ENCODE data around the gene CPM.

- TF ChIP-seq BCL3 (IDR thresholded peaks at IDR 0.05) (no peak), CTCF (IDR thresholded peaks at IDR 0.05) (no peak), ESRRA (IDR thresholded peaks at IDR 0.05; ENCODE audit: borderline replicate concordance, low read length) (no peak), NFE2L2 (conservative IDR thresholded peaks at IDR 0.05; ENCODE audit: low read length) (no peak), REST (IDR thresholded peaks at IDR 0.05) (no peak), MAX (IDR thresholded peaks at IDR 0.05) (no peak), RCOR1 (IDR thresholded peaks at IDR 0.05; ENCODE audit: low read depth, low read length) (no peak), CBX8 (IDR thresholded peaks at IDR 0.05) (no peak), MYC (IDR thresholded peaks at IDR 0.05; ENCODE audit: borderline replicate concordance, low read length) (no peak), EP300 (IDR thresholded peaks at IDR 0.05) (no peak), MAFK (IDR thresholded peaks at IDR 0.05; ENCODE audit: partially characterized antibody) (no peak), POLR2A (IDR thresholded peaks at IDR 0.05; ENCODE audit: low read length) (no peak), HOXA7 (CRISPR knock-in tag; IDR thresholded peaks at IDR 0.05) (no peak), EHF (CRISPR knock-in tag; IDR thresholded peaks at IDR 0.05) (no peak)
Measured at GRCh38 chr12:68815232-68815927, 117.6 kb downstream of the CPM start.

Data from A549 (cell line).